K562 (cell line): ENCODE measurements around the gene ABT1. TPM values are rescaled to one million over a fixed set of nuclear protein-coding genes. Genes with fewer than 3 reads are reported as not detected.
A peak's percentile ranks its signal among the peaks of the same experiment; 100 is the strongest.

ENCODE experiments used
- E2F5 ChIP-seq: sonication (generic); formaldehyde crosslinking; IDR thresholded peaks from 2 replicates; pipeline ENCODE4 v1.8.0; 2022; ENCODE audit warnings: mild to moderate bottlenecking, missing genetic modification reagents
- PATZ1 ChIP-seq: fragments of 250-450 bp; sonication (Bioruptor Pico); IDR thresholded peaks from 2 replicates; pipeline ENCODE4 v1.5.0; 2020; ENCODE audit warnings: mild to moderate bottlenecking, borderline replicate concordance
- PRDM10 ChIP-seq: fragments of 450-650 bp; IDR thresholded peaks from 2 replicates; pipeline ENCODE4 v1.6.1; 2018; ENCODE audit not compliant: partially characterized antibody
- SMAD2 ChIP-seq: fragments of 150-350 bp; IDR thresholded peaks from 2 replicates; pipeline ENCODE4 v1.6.1; 2014; ENCODE audit warnings: low read depth, mild to moderate bottlenecking, low read length
- SPI1 ChIP-seq: IDR thresholded peaks from 2 replicates; pipeline ENCODE4 v1.6.1; 2011; ENCODE audit warnings: low read depth, low read length, control low read depth, borderline replicate concordance
- TSHZ1 ChIP-seq: fragments of 250-450 bp; sonication (Bioruptor Pico); IDR thresholded peaks from 2 replicates; pipeline ENCODE4 v1.4.0; 2020; ENCODE audit warnings: mild to moderate bottlenecking, moderate library complexity
- ZNF592 ChIP-seq: fragments of 450-650 bp; IDR thresholded peaks from 2 replicates; pipeline ENCODE4 v1.6.1; 2017; ENCODE audit warnings: antibody characterized with exemption, mild to moderate bottlenecking
- ZNF639 ChIP-seq, 2 experiments: fragments of 200-800 bp in 1 of 2; sonication (Bioruptor generic) in 1 of 2; sonication (generic) in 1 of 2; formaldehyde crosslinking in 1 of 2; IDR thresholded peaks in 1 of 2; conservative IDR thresholded peaks in 1 of 2; 2 replicates each; pipeline versions ENCODE4 v1.5.0 to v1.6.1; 2016 to 2020; ENCODE audit warnings: missing compliant biosample characterization in 1 of 2, missing genetic modification characterization in 1 of 2, missing genetic modification reagents in 1 of 2
- polyA plus RNA-seq, 8 experiments: library from polyadenylated mRNA; depleted of rRNA in 4 of 8; stranded (reverse) in 5 of 8; unstranded in 3 of 8; fragments of >200 nt; fragmentation: Nextera tagmentation in 2 of 8; fragmentation: Illumina TruSeq in 1 of 8; extraction: Ambion mirVana in 2 of 8; extraction: Trizol in 1 of 8; gene quantifications; 2 replicates each; pipeline versions ENCODE4 v1.2.1 to v1.2.3, GENCODE V29; 2011 to 2014; ENCODE audit warnings: inconsistent platforms in 1 of 8, missing spikeins in 1 of 8
- total RNA-seq, 7 experiments: library from RNA; depleted of rRNA in 6 of 7; stranded (reverse); fragments of >200 nt in 6 of 7; fragmentation: Illumina TruSeq in 2 of 7; extraction: Trizol in 2 of 7; gene quantifications; 2 replicates each; pipeline versions ENCODE4 v1.2.1 to v1.2.3, GENCODE V29; 2011 to 2021; ENCODE audit warnings: low replicate concordance in 1 of 7

The ABT1 gene
- total and polyA plus RNA-seq, 9 of the 15 experiments (the other 6 are each of a cell fraction or from before 2014, with no cell fraction given), result 8.8 to 52.7 (median 40.7) TPM

- TF ChIP-seq PRDM10, result no peak
- no peak for TF ChIP-seq TSHZ1 (CRISPR knock-in tag)
- TF ChIP-seq PATZ1 (CRISPR knock-in tag), result 0 out of 2 replicates have a peak, but pooled peaks have one; percentile 42
- peak; percentile 92 for TF ChIP-seq ZNF592
- TF ChIP-seq E2F5 (CRISPR knock-in tag), result no peak
- no peak for TF ChIP-seq SMAD2
- 0 out of 4 replicates have a peak, but pooled peaks of 1 of the 2 experiments have one; percentile 34 for TF ChIP-seq ZNF639 (CRISPR knock-in tag; conservative IDR thresholded peaks at IDR 0.05 in 1 of 2, IDR thresholded peaks at IDR 0.05 in 1 of 2)
- TF ChIP-seq SPI1, result peak; percentile 90
Measured at GRCh38 chr6:26576929-26577719, 19.6 kb upstream of the ABT1 start (continued).
